ENCODE results near the gene AFF2. TPM values are rescaled to one million over a fixed set of nuclear protein-coding genes. Genes with fewer than 3 reads are reported as not detected.

Gene AFF2
- total RNA-seq, 4 donors from 2014 or later, result 0.43 to 7.9 (median 4.3) TPM

- Histone ChIP-seq H3K4me1 (no peaks in the 10 kb centered on the region), H3K27me3 (no peaks in the 10 kb centered on the region), H3K9me3 (no peaks in the 10 kb centered on the region), H3K4me3 (no peak overlapping the region), H3K36me3 (no peaks in the 10 kb centered on the region), H3K27ac (no peak overlapping the region)
- intact Hi-C loops (cut with DNase I; ENCODE audit: low total_unique reads), result no loop called here
- TF ChIP-seq POLR2A (IDR thresholded peaks at IDR 0.05), result no peak
- TF ChIP-seq, protein P1, sequence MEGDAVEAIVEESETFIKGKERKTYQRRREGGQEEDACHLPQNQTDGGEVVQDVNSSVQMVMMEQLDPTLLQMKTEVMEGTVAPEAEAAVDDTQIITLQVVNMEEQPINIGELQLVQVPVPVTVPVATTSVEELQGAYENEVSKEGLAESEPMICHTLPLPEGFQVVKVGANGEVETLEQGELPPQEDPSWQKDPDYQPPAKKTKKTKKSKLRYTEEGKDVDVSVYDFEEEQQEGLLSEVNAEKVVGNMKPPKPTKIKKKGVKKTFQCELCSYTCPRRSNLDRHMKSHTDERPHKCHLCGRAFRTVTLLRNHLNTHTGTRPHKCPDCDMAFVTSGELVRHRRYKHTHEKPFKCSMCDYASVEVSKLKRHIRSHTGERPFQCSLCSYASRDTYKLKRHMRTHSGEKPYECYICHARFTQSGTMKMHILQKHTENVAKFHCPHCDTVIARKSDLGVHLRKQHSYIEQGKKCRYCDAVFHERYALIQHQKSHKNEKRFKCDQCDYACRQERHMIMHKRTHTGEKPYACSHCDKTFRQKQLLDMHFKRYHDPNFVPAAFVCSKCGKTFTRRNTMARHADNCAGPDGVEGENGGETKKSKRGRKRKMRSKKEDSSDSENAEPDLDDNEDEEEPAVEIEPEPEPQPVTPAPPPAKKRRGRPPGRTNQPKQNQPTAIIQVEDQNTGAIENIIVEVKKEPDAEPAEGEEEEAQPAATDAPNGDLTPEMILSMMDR (IDR thresholded peaks at IDR 0.05), result no peak
- DNase-seq, result no peak
Measured at GRCh38 chrX:148871422-148872160, 371.2 kb downstream of the AFF2 start.

- no peaks in the 10 kb centered on the region for H3K4me1 ChIP-seq
- no peaks in the 10 kb centered on the region for H3K27me3 ChIP-seq
- H3K4me3 ChIP-seq, result no peak overlapping the region
- H3K9me3 ChIP-seq, result no peaks in the 10 kb centered on the region
- no peaks in the 10 kb centered on the region for H3K36me3 ChIP-seq
- no peak for DNase-seq
- H3K27ac ChIP-seq, result no peak overlapping the region
- intact Hi-C loops (cut with DNase I; ENCODE audit: low total_unique reads), result no loop called here
- TF ChIP-seq POLR2A (IDR thresholded peaks at IDR 0.05), result no peak
- TF ChIP-seq, protein P1 (IDR thresholded peaks at IDR 0.05), result no peak
Measured at GRCh38 chrX:148872161-148872535, 371.7 kb downstream of the AFF2 start.

GRCh38 chrX:148872881-148873280 lies 372.5 kb downstream of the AFF2 start:
- no peak for TF ChIP-seq POLR2A (IDR thresholded peaks at IDR 0.05)
- TF ChIP-seq, protein P1 (IDR thresholded peaks at IDR 0.05), result no peak
- no peak for DNase-seq
- Histone ChIP-seq H3K27me3 (no peaks in the 10 kb centered on the region), H3K27ac (no peak overlapping the region), H3K36me3 (no peaks in the 10 kb centered on the region), H3K4me1 (no peaks in the 10 kb centered on the region), H3K4me3 (no peak overlapping the region), H3K9me3 (no peaks in the 10 kb centered on the region)
- intact Hi-C loops (cut with DNase I; ENCODE audit: low total_unique reads), result no loop called here

GRCh38 chrX:148874636-148875246 lies 374.3 kb downstream of the AFF2 start:
- no peak overlapping the region for H3K4me3 ChIP-seq
- intact Hi-C loops (cut with DNase I; ENCODE audit: low total_unique reads), result no loop called here
- H3K27me3 ChIP-seq, result no peaks in the 10 kb centered on the region
- no peak overlapping the region for H3K27ac ChIP-seq
- H3K36me3 ChIP-seq, result no peaks in the 10 kb centered on the region
- H3K4me1 ChIP-seq, result no peaks in the 10 kb centered on the region
- H3K9me3 ChIP-seq, result no peaks in the 10 kb centered on the region
- TF ChIP-seq, protein P1 (IDR thresholded peaks at IDR 0.05), result no peak
- no peak for TF ChIP-seq POLR2A (IDR thresholded peaks at IDR 0.05)
- no peak for DNase-seq

GRCh38 chrX:148878371-148878770 lies 378.0 kb downstream of the AFF2 start:
- no peak overlapping the region for H3K27ac ChIP-seq
- H3K36me3 ChIP-seq, result no peaks in the 10 kb centered on the region
- DNase-seq, result no peak
- intact Hi-C loops (cut with DNase I; ENCODE audit: low total_unique reads), result no loop called here
- H3K4me1 ChIP-seq, result no peaks in the 10 kb centered on the region
- H3K9me3 ChIP-seq, result no peaks in the 10 kb centered on the region
- H3K27me3 ChIP-seq, result no peaks in the 10 kb centered on the region
- H3K4me3 ChIP-seq, result no peak overlapping the region
- TF ChIP-seq POLR2A (IDR thresholded peaks at IDR 0.05), result no peak
- TF ChIP-seq, protein P1 (IDR thresholded peaks at IDR 0.05), result no peak

All from uterus (tissue), 4 donors.